Neural progenitor cell (in vitro differentiated cells): ENCODE data around the gene MARS1. TPM values are rescaled to one million over a fixed set of nuclear protein-coding genes. Genes with fewer than 3 reads are reported as not detected.

Experiments used
- DNase-seq: peaks from one replicate; pipeline ENCODE4 v3.0.0-alpha.2; 2016; ENCODE audit warnings: low spot score
- H2AFZ ChIP-seq: fragments of 200-600 bp; sonication (generic); replicated peaks from 2 replicates; pipeline ENCODE4 v1.6.1; 2016; ENCODE audit warnings: antibody characterized with exemption
- H3F3A ChIP-seq: fragments of 200-600 bp; sonication (generic); 2 replicates; pipeline ENCODE4 v1.6.1; 2016; ENCODE audit warnings: antibody characterized with exemption, low read depth
- H3K27ac ChIP-seq: fragments of 200-600 bp; sonication (generic); 2 replicates; pipeline ENCODE4 v1.5.1; 2016; ENCODE audit warnings: mild to moderate bottlenecking
- H3K27me3 ChIP-seq: fragments of 200-600 bp; sonication (generic); 2 replicates; pipeline ENCODE4 v1.6.1; 2016; ENCODE audit warnings: mild to moderate bottlenecking, moderate library complexity
- H3K36me3 ChIP-seq: fragments of 200-600 bp; sonication (generic); 2 replicates; pipeline ENCODE4 v1.5.1; 2016
- H3K4me1 ChIP-seq: fragments of 200-600 bp; sonication (generic); 2 replicates; pipeline ENCODE4 v1.6.1; 2016; ENCODE audit warnings: mixed run types
- H3K4me2 ChIP-seq: fragments of 200-600 bp; sonication (generic); 2 replicates; pipeline ENCODE4 v1.6.1; 2016
- H3K4me3 ChIP-seq: fragments of 200-600 bp; sonication (generic); 2 replicates; pipeline ENCODE4 v1.5.1; 2016
- H3K79me2 ChIP-seq: fragments of 200-600 bp; sonication (generic); 2 replicates; pipeline ENCODE4 v1.6.1; 2016; ENCODE audit warnings: low read depth
- H3K9ac ChIP-seq: fragments of 200-600 bp; sonication (generic); 2 replicates; pipeline ENCODE4 v1.6.1; 2016
- H3K9me3 ChIP-seq: fragments of 200-600 bp; sonication (generic); 2 replicates; pipeline ENCODE4 v1.5.1; 2016; ENCODE audit warnings: low read depth
- H4K20me1 ChIP-seq: fragments of 200-600 bp; sonication (generic); 2 replicates; pipeline ENCODE4 v1.6.1; 2016; ENCODE audit warnings: low read depth
- H3K27ac Mint-ChIP-seq: 3 replicates; pipeline ENCODE4 v1.8.0; 2021; ENCODE audit warnings: mixed read lengths
- H3K27me3 Mint-ChIP-seq: 2 replicates; pipeline ENCODE4 v1.8.0; 2022; ENCODE audit warnings: low read depth, mild to moderate bottlenecking, inconsistent platforms, moderate library complexity, mixed read lengths; ENCODE audit not compliant: insufficient read depth
- H3K36me3 Mint-ChIP-seq: 3 replicates; pipeline ENCODE4 v1.8.0; 2021; ENCODE audit warnings: mixed read lengths
- H3K4me1 Mint-ChIP-seq: 3 replicates; pipeline ENCODE4 v1.8.0; 2021; ENCODE audit warnings: mixed read lengths
- H3K4me3 Mint-ChIP-seq: 3 replicates; pipeline ENCODE4 v1.8.0; 2021; ENCODE audit warnings: mild to moderate bottlenecking, moderate library complexity, mixed read lengths
- H3K9me3 Mint-ChIP-seq: 3 replicates; pipeline ENCODE4 v1.8.0; 2020; ENCODE audit warnings: mixed read lengths
- CTCF ChIP-seq: fragments of 200-600 bp; sonication (generic); IDR thresholded peaks from 2 replicates; pipeline ENCODE4 v1.5.1; 2017; ENCODE audit warnings: antibody characterized with exemption, mild to moderate bottlenecking
- EZH2 ChIP-seq: fragments of 200-600 bp; sonication (generic); IDR thresholded peaks from 2 replicates; pipeline ENCODE4 v1.6.1; 2017; ENCODE audit warnings: antibody characterized with exemption, mild to moderate bottlenecking, moderate library complexity
- EZH2phosphoT487 ChIP-seq: fragments of 200-600 bp; sonication (generic); IDR thresholded peaks from 2 replicates; pipeline ENCODE4 v1.6.1; 2017; ENCODE audit warnings: antibody characterized with exemption
- total RNA-seq: library from RNA; depleted of rRNA; stranded (reverse); fragments of >200 nt; gene quantifications from 2 replicates; pipeline ENCODE4 v1.2.3, GENCODE V29; 2015; ENCODE audit warnings: low replicate concordance

Gene MARS1
- total RNA-seq, 1 donor from 2014 or later = 109 TPM

GRCh38 chr12:57452937-57453509 lies 34.8 kb upstream of the MARS1 start:
- peaks cover 29% of the 10 kb centered on the region for H3K4me1 Mint-ChIP-seq
- peak; percentile 89 for DNase-seq
- H2AFZ ChIP-seq = peak overlapping the region; percentile 65
- no peaks in the 10 kb centered on the region for H3K27me3 ChIP-seq
- peaks cover 20% of the 10 kb centered on the region for H3K4me1 ChIP-seq
- no peak overlapping the region for H3K4me3 ChIP-seq
- H4K20me1 ChIP-seq = no peaks in the 10 kb centered on the region
- H3K27me3 Mint-ChIP-seq = peaks cover 18% of the 10 kb centered on the region
- no peaks in the 10 kb centered on the region for H3K9me3 ChIP-seq
- H3F3A ChIP-seq = no peaks in the 10 kb centered on the region
- no peak overlapping the region for H3K27ac Mint-ChIP-seq
- no peaks in the 10 kb centered on the region for H3K79me2 ChIP-seq
- no peak overlapping the region for H3K4me3 Mint-ChIP-seq
- H3K4me2 ChIP-seq = no peak overlapping the region
- no peaks in the 10 kb centered on the region for H3K9me3 Mint-ChIP-seq
- no peaks in the 10 kb centered on the region for H3K36me3 ChIP-seq
- no peak overlapping the region for H3K9ac ChIP-seq
- TF ChIP-seq CTCF (peak; percentile 89), EZH2 (no peak), EZH2phosphoT487 (no peak)
- H3K27ac ChIP-seq = no peak overlapping the region
- no peaks in the 10 kb centered on the region for H3K36me3 Mint-ChIP-seq

DNA sequence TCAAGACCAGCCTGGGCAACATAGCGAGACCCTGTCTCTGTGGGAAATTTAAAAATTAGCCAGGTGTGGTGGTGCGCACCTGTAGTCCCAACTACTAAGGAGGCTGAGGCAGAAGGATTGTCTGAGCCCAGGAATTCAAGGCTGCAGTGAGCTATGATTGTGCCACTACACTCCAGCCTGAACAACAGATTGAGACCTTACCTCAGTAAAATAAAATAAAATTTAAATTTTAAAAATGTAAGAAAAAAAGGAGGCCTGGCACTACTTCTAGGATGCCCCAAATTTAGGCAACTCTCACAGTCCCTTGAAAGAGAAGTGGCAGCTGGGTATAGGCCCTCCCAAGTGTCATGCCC lies 33.7 kb upstream of the MARS1 start:
- TF ChIP-seq EZH2phosphoT487 = no peak
- TF ChIP-seq CTCF = no peak
- TF ChIP-seq EZH2 = no peak
- no peak overlapping the region for H3K27ac Mint-ChIP-seq
- Histone ChIP-seq H3K9ac (no peak overlapping the region), H3K4me1 (peaks cover 24% of the 10 kb centered on the region), H3K4me3 (no peak overlapping the region), H3K9me3 (no peaks in the 10 kb centered on the region), H3K36me3 (no peaks in the 10 kb centered on the region), H3K27ac (no peak overlapping the region), H4K20me1 (no peaks in the 10 kb centered on the region), H3K4me2 (no peak overlapping the region), H3F3A (no peaks in the 10 kb centered on the region), H3K79me2 (no peaks in the 10 kb centered on the region), H3K27me3 (no peaks in the 10 kb centered on the region), H2AFZ (no peak overlapping the region)
- H3K4me1 Mint-ChIP-seq = peaks cover 35% of the 10 kb centered on the region
- no peaks in the 10 kb centered on the region for H3K9me3 Mint-ChIP-seq
- no peak for DNase-seq
- peaks cover 22% of the 10 kb centered on the region for H3K27me3 Mint-ChIP-seq
- H3K4me3 Mint-ChIP-seq = no peak overlapping the region
- H3K36me3 Mint-ChIP-seq = no peaks in the 10 kb centered on the region

- Mint-ChIP-seq H3K4me1 (peaks cover 38% of the 10 kb centered on the region), H3K9me3 (no peaks in the 10 kb centered on the region), H3K4me3 (peak within 1 kb of the TSS; percentile 72), H3K27me3 (peaks cover 26% of the 10 kb centered on the region), H3K27ac (no peak within 1 kb of the TSS), H3K36me3 (no peaks in the 10 kb centered on the region)
- Histone ChIP-seq H3K4me3 (no peak within 1 kb of the TSS), H3K27ac (no peak within 1 kb of the TSS), H3K27me3 (no peaks in the 10 kb centered on the region), H3K36me3 (no peaks in the 10 kb centered on the region), H2AFZ (peak within 1 kb of the TSS; percentile 67), H3K4me2 (peak within 1 kb of the TSS; percentile 50), H3K79me2 (no peaks in the 10 kb centered on the region), H3K9me3 (no peaks in the 10 kb centered on the region), H4K20me1 (no peaks in the 10 kb centered on the region), H3K4me1 (peaks cover 24% of the 10 kb centered on the region), H3F3A (peaks cover 3% of the 10 kb centered on the region), H3K9ac (no peak within 1 kb of the TSS)
- DNase-seq = peak; percentile 86
- no peak for TF ChIP-seq EZH2phosphoT487
- TF ChIP-seq EZH2 = no peak
- no peak for TF ChIP-seq CTCF
Observed at GRCh38 chr12:57454566-57455373, 33.1 kb upstream of the MARS1 start, which contains the start of gene INHBE. Gene INHBE, plus strand, starts transcription at chr12:57455307. Its CDS starts 230 bp downstream, at chr12:57455537.
